Loucy (cell line): ENCODE results near the gene TRIM25.

ENCODE experiments used
- CTCF ChIP-seq: fragments of 200-600 bp; sonication (generic); conservative IDR thresholded peaks from 2 replicates; pipeline ENCODE4 v1.5.1; 2014; ENCODE audit warnings: mild to moderate bottlenecking, antibody characterized with exemption, low read length
- EZH2phosphoT487 ChIP-seq: fragments of 200-600 bp; IDR thresholded peaks from 2 replicates; pipeline ENCODE4 v1.6.1; 2018; ENCODE audit warnings: antibody characterized with exemption, mild to moderate bottlenecking, moderate library complexity, borderline replicate concordance

- no peak for TF ChIP-seq CTCF
- TF ChIP-seq EZH2phosphoT487, result no peak
These were observed 67.9 kb downstream of the TRIM25 start for GRCh38 chr17:56845934-56846333.
